HG03066 (cell line): Measurements from ENCODE around the gene PRND.
"Not testable (repeated sequence)": the region's sequence is repeated elsewhere in the genome, so short reads cannot be mapped to it uniquely, and the experiment has no call there.

ENCODE experiments used
- ATAC-seq: cut with Tn5 transposase; IDR thresholded peaks from one replicate; pipeline ENCODE4 v1.9.1; 2021; ENCODE audit warnings: low read depth; ENCODE audit not compliant: unreplicated experiment

The PRND gene

DNA sequence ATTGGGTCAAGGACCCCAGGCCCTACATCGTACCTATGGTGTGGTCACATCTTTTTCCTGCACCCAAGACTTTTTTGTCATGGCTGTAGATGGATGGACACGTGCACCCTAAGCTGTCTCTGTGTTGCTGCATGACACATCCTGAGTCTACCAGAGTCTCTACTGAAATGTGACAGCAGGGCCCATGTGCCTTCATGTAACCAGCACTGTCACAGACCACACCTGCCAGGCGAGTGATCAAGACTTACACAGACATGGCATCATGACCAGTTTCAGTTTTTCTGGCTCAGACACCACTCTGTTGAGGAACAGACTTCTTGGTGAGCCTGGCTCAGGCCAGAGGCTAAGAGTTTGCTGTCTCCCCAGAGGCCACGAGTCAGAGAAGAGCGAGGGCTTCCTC is 7.6 kb downstream of the PRND start:
- no peak for ATAC-seq

DNA sequence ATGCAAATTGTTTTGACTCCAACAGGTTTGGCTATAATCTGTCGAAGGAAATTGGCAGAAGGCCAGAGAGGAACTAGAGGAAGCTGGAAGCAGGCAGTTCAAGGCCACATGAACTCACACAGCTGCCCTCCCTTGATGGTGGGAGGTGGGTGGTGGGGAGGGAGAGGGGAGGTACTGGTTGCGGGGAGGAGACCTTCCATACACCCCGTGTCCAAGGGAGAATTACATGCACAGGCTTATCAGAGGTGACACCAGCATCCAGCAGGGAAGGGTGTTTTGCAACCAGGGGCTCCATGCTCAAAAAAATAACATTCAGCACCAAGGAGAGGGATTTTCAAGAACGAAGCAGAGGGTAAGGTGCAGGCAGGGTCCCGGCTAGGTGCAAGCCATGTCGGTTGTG is 9.1 kb downstream of the PRND start:
- no peak for ATAC-seq

DNA sequence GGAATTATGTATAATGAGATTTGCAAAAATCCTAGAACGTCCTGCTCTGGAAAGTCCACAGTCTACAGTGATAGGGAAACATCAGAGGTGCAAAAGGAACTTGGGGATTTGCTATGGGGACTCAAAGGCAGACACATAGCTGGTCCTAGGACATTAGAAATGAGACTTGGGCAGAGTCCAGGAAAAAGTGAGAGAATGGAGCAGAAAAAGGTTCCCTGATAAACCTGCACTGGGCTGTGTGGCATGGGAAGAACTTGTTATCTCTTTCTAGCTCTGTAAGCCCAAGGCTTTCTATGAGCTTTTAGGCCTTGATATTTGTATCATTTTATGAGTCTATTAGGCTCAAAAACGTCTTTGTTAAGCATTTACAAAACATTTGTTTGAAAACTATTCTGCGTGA is 15.2 kb downstream of the PRND start:
- ATAC-seq: no peak

DNA sequence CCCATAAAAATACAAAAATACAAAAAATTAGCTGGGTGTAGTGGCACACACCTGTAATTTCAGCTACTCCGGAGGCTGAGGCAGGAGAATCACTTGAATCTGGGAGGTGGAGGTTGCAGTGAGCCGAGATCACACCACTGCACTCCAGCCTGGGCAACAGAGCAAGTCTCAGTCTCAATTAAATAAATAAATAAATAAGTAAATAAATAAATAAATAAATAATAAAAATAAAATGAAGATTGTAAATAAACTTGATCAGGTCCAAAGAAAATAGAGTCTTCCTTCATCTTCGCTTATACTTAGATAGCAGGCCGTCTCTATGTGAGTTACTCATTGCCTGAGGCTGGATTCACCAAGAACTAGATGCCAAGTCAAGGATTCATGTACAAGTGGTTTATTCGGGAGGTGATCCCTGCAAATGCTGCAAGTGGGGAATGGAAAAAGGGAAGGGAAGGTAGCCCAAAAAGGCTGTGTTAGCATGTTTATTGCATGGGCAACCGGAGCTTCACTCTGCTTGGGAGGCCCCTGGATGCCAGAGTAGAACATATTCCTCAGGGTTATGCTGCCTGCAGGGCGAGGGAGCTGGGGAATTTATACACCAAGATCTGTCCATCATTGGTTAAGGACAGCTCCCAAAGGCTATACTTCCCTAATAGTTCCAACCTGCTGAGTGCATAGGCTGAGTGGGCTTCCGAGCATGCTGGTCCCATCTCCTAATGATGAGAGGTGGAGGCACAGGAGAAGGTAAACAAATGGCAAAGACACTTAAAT is 16.3 kb downstream of the PRND start:
- no peak for ATAC-seq

DNA sequence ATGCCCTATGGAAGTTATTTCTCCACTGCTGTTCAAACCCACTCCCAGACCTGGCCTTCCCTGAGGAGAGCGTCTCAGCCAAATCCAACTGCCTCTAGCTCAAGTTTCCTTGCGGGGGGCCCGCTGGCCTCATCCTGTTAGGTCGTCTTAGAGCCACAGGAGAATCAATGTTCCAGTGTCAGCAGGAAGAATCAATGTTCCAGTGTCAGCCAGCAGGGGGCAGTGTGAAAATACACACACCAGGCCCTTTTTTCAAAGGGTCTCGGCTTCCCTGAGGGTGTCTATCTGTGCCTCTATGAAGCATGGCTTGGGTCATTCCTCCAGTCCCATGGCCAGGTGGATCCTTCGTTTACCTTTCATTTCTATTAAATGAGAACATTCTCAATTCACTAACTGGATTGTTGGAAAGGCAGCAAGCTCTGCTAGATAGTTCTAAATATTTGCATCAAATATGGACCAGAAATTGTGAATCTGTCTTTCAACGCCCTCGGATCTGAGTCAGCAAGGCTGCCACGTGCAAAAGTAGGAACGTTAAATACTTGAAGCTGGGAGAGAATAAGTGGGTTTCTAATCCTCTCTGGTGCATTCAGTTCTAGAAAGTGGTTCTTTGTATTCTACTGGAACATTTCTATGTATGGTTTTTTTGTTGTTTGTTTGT is 19.2 kb downstream of the PRND start:
- no peak for ATAC-seq

DNA sequence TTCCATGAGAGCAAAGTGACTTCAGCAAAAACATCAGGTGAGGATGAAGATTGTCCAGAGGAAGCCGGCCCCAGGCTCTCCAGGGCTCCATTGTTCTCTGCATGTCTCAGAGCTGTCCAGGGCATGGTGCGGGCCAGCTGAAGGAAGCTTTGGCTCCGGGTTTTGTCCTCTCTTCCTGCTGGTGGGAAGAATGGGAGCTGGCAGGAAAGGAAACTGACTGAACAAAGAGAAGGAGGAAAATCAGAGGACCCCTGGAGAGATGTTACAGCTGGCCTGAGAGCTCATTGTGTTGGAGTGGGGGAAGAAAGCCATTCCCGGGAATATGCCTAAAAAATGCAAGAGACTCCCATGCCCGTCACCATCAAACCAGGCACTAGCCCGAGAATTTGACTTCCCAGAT is 27.1 kb downstream of the PRND start:
- no peak for ATAC-seq

DNA sequence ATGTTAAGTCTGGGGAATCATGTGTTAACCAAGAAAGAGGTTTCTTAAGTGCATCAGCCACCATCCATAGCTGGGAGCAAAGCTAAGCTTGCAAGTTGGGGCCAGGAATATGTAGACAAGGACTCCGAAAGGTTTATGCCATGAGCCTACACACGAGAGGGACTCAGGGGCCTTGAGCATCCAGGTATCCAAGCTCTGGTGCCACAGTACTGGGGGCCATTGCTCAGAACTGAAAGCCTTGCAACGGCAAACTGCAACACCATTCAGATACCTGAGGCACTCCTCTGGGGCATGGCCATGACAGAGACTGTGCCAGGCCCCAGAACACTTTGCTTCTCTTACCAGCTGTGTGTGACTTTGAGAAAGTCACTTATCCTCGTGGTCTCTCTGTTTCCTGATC is 27.6 kb downstream of the PRND start:
- ATAC-seq: no peak

DNA sequence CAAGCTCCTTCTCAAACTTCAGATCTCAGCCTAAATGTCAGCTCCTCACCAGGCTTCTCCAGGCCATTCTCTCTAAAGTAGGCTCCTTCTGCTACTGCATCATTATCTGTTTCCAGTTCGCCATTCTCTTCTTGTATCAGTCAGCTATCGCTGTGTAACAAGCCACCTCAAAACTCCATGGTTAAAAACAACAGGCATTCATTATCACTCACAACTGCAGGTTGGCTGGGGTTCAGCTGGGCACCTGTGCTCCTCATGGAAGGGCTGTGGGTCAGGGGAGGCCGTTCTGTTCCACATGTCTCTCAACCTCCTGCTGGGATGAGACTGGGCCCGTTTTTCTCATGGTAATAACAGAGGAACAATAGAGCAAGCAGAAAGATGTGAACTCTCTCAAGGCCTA is 28.7 kb downstream of the PRND start:
- ATAC-seq: no peak

DNA sequence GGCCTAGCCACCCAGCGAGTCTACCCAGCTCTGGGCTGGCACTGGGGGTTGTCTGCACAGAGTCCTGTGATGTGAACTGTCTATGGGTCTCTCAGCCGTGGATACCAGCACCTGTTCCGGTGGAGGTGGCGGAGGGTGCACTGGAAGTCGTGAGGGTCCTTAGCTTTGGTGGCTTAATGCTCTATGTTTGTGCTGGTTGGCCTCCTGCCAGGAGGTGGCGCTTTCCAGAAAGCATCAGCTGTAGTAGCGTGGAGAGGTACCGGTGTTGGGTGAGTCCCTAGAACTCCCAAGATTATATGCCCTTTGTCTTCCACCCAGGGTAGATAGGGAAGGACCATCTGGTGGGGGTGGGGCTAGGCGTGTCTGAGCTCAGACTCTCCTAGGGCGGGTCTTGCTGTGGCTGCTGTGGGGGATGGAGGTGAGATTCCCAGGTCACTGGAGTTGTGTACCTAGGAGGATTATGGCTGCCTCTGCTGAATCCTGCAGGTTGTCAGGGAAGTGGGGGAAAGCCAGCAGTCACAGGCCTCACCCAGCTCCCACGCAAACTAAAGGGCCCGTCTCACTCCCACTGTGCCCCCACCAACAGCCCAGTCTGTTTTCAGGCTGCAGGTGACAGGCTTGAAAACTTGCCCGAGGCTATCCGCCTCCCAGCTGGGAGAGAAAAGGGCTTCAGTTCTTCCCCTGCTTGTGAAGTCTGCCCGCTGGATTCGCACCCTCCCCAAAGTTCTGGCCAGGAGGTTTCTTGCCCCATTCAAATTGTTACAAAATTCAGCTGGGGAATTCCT is 37.6 kb downstream of the PRND start:
- ATAC-seq: not testable (repeated sequence)

DNA sequence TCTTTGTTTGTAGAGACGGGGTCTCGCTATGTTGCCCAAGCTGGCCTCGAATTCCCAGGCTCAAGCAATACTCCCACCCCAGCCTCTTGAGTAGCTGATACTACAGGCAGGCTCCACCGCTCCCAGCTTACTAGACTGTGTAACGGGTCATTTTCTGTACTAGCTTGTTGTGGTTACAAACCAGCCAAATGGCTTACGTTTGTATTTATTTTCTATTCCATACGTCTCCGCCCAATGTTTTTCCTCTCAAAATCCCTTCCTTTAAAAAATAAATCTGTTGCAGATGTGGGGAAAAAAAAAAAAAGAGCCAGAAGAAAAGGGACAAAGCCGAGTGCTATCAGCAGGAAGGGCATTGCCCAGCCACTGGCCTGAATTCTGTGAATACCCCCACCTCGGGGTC is 41.6 kb downstream of the PRND start:
- no peak for ATAC-seq

DNA sequence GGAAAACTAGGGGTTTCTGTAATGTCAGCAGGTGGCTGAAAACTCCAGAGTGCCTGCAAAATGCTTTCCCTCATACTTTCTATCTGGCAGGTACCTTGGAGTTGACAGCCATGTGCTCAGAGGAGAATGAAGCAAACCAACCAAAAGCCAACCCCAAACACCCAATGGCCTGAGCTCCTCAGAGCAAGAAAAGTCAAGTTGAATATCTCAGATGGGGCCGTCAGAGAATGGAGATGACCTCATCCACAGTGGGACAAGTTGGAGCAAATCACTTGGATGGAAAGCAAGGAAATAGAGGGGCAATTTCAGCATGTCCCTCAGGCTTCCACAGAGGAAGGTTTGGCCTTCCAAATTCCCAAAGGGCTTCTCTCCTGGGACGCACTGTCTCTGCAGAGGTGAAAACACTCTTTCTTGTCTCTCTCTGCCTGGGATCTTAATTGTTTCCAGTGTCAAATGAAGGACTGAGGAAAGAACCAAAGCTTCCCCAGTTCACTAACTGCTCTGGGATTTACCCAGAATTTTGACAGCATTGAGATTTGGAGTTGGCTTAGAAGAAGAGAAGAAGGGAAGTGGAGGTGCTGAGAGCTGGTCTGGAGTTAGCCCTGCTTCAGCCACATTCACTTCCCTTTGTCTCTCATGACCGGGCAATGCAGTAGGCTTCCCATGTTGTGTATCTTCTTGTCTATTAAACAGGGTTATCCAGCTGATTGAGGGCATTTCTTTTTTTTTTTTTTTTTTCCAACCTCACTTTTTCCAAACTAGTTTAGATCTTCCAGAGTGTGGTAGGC is 42.2 kb downstream of the PRND start:
- ATAC-seq: no peak

DNA sequence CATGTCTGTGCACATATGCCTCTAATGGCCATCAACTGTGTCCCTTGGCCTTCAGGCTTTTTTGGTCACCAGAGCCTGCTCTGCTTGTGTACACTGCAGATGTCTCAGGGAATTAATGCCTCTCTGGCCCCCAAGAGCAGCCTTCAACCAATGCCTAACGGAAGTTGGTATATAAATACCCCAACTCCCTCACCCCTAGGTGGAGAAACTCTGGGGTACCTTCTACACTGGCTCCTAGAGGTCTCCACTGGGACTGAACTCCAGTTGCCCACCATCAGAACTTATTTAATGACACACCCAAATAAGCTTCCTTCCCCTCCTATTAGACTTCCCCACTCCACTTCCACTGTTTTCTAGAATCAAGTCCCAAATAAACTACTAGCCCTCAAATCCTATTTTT is 43.1 kb downstream of the PRND start:
- no peak for ATAC-seq

DNA sequence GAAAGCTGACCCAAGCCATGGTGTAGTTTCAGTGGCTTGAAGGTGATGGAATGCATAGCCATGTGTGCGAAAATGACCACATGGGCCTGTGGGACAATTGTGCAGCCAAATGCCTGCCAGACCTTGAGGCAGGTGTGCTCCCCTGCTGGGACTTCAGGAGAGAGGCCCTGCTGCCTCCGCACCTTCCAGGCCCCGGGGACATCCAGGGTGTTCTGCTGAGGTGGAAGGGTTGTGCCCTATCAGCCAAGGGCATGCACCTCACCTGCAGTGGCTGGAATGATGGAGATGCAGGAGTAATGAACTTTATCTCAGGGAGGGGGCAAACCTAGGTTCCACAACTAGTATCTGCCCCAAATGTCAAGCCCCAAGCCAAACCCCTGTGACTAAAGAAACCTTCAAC is 44.0 kb downstream of the PRND start:
- no peak for ATAC-seq

DNA sequence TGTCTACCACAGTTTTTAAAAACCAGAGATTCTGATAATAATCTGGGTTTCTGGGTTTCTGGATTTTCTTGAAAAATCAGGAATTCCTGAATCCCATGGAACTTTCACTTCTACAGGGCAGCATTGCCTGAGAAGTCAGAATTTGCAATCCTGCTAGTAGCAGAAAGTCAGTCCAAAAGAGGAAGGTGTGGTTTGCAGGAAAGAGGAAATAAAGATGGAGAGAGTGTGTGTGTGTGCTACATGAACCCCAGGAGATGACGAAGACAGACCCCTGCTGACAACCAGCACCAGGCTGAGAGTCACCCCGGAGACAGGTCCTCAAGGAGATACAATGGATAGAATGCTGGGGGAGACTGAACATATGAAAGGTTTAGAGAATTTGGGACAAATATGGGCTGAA is 44.9 kb downstream of the PRND start:
- no peak for ATAC-seq

DNA sequence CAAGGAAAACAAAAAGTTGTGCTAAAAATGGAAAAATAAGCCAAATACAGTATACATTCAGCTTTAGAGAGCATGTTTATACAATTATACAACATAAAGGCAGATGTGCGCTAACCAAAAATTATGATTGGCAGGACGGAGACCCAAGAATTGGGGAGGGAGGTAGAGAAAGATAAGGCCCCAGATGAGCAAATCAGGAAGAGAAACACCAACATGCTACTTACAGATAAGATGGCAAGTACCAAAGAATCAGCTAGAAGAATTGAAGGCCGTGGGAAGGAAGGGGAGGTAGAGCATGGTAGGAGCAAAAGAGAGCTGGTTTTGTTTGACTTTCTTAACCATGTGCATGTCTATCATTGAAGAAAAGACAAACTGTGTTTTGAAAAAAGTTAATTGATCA is 45.4 kb downstream of the PRND start:
- ATAC-seq: no peak

DNA sequence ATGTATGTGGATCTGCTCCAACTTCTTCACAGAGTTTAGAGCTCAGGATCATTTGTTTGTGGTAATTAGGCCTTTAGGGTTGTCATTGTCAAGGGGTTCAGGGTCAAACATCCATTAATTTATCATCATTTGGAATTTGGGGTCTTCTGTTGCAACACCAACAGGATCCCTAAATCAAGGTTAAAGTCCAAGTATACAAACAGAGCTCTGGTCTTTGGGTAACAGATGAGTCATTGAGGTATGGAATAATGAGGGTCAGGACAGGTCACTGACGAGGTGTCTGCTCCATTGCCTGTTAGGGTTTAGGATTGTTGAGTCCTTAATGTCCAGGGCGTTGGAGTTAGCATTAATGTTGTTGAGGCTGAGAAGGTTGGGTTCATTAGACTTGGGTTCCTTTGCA is 47.6 kb downstream of the PRND start:
- no peak for ATAC-seq

DNA sequence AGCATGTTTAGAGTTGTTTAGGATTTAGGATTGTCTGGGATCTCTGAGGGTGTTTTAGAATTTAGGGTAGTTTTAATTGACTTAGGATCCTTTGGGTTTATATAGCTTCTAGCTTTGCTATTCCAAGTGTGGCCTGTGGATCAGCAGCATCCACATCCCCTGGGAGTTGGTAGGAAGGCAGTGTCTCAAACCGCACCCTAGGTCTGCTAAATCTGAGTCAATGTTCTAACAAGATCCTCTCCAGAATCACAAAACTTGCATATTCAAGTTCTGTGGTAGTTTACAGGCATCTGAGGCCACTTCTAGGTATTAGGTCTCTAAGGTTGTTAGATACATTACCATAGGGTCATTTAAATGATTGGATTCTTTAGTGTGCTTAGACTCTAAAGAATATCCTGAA is 48.3 kb downstream of the PRND start:
- ATAC-seq: no peak

DNA sequence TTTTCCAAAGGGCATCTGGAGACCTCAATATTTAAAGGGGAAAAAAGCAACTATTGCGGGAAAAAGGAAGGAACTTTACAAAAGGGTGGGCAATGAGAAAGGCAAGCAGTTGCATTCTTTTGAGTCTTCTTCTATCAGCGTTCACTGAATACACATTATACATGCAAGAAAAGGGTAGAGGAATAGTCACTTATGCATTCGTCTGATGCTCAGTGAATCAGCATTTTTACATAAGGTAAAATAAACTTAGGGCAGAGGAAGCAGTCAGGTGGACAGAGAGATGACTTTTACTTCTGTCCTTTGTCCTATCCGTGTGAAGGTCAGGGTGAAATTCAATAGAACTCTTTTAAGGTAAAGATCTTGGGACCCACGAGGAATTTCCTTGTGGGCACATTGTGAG is 49.3 kb downstream of the PRND start:
- no peak for ATAC-seq

DNA sequence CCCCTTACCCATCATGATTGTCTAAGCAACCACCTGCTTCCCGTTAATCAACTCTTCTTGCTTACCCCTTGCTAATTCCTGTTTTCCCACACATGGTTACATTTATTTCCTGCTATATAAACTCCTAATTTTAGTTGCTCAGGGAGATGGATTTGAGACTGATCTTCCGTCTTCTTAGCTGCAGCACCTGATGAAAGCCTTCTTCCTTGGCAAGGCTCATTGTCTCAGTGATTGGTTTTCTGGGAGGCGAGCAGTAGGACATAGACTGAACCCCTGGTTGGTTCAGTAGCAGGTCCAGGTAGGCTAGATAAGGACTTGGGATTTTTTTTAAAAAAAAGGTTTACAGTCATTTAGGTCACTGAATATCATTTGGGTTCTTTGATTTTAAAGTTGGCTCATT is 50.4 kb downstream of the PRND start:
- no peak for ATAC-seq

DNA sequence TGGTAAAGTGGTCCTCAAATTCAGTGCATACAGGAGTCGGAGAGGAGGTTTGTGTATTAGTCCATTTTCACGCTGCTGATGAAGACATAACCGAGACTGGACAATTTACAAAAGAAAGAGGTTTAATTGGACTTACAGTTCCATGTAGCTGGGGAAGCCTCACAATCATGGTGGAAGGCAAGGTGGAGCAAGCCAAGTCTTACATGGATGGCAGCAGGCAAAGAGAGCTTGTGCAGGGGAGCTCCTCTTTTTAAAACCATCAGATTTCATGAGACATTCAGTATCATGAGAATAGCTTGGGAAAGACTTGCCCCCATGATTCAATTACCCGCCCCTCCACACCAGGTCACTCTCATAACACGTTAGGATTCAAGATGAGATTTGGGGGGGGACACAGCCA is 51.3 kb downstream of the PRND start:
- ATAC-seq: not testable (repeated sequence)

DNA sequence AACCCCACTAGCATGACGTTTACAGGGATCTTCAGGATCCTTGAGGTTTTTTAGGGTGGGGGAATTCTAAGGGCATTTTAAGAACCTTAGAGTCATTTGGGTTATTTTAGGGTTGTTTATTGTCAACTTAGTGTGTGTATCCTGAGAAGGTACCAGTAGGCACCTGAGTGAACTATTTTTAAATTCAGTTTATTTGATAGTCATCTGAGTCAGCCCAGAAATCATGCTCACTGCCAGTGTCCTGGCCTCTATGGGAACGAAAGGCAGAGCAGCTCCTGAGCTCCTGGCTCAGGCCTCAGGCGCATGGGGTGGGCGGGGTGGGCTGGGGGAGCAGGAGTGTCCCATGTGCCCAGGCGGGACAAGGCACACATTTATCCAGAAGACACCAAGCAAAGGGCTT is 52.0 kb downstream of the PRND start:
- ATAC-seq: no peak
